Measurements from ENCODE around the gene NR2C2AP.

The NR2C2AP gene

DNA sequence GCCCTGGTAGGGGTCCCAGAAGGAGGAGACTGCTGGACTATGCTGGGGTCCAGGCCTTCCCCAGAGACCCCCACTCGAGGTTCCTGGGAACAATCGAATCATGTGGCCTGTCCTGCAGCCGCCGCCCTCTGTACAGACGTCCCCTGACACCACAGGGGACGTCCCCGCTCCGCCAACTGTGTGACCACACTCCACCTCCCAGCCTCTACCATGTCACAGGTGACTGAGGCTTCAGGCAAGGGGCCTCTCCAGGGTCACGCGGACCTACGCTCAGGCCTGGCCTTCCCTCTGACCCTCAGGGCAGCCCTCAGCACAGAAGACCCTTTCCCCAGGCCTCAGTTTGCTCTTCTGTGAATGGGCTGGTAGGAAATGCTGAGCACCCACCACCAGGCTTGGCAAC lies 51.8 kb downstream of the NR2C2AP start:
- peak; percentile 42 for DNase-seq (ENCODE audit: low read depth)
- TF ChIP-seq, protein P1, sequence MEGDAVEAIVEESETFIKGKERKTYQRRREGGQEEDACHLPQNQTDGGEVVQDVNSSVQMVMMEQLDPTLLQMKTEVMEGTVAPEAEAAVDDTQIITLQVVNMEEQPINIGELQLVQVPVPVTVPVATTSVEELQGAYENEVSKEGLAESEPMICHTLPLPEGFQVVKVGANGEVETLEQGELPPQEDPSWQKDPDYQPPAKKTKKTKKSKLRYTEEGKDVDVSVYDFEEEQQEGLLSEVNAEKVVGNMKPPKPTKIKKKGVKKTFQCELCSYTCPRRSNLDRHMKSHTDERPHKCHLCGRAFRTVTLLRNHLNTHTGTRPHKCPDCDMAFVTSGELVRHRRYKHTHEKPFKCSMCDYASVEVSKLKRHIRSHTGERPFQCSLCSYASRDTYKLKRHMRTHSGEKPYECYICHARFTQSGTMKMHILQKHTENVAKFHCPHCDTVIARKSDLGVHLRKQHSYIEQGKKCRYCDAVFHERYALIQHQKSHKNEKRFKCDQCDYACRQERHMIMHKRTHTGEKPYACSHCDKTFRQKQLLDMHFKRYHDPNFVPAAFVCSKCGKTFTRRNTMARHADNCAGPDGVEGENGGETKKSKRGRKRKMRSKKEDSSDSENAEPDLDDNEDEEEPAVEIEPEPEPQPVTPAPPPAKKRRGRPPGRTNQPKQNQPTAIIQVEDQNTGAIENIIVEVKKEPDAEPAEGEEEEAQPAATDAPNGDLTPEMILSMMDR (IDR thresholded peaks at IDR 0.05; ENCODE audit: insufficient read depth, low read depth, low read length, missing control alignments), result no peak
- H3K4me3 ChIP-seq (ENCODE audit: low read depth, low read length), result no peak overlapping the region
